NB4 (cell line): ENCODE data around the gene CEP128.

ENCODE experiments used
- MAX ChIP-seq: IDR thresholded peaks from 2 replicates; pipeline ENCODE4 v1.6.1; 2011; ENCODE audit warnings: low read depth, low read length
- POLR2A ChIP-seq: IDR thresholded peaks from 2 replicates; pipeline ENCODE4 v1.6.1; 2011; ENCODE audit warnings: mild to moderate bottlenecking; ENCODE audit not compliant: insufficient read length; ENCODE audit errors: extremely low read depth

GRCh38 chr14:80713076-80713850 lies 228.3 kb downstream of the CEP128 start:
- TF ChIP-seq MAX (no peak), POLR2A (no peak)
